Activated CD4-positive, alpha-beta T cell treated with anti-CD3 and anti-CD28 coated beads, Interleukin-2, amount 10 ng/mL, durations not matched to agents 24 days and 14 days (primary cell): Measurements from ENCODE around the gene USP7. TPM values are rescaled to one million over a fixed set of nuclear protein-coding genes. Genes with fewer than 3 reads are reported as not detected.

Source experiments
- DNase-seq: peaks from one replicate; pipeline ENCODE4 v3.0.0; 2022
- H3K27ac Mint-ChIP-seq: one replicate; pipeline ENCODE4 v1.8.0; 2022; ENCODE audit warnings: mild to moderate bottlenecking, mixed read lengths
- H3K27me3 Mint-ChIP-seq: one replicate; pipeline ENCODE4 v1.8.0; 2022; ENCODE audit warnings: mixed read lengths
- H3K36me3 Mint-ChIP-seq: one replicate; pipeline ENCODE4 v1.8.0; 2022; ENCODE audit warnings: low read depth, mild to moderate bottlenecking, mixed read lengths
- H3K4me1 Mint-ChIP-seq: one replicate; pipeline ENCODE4 v1.8.0; 2021; ENCODE audit warnings: mixed read lengths
- H3K4me3 Mint-ChIP-seq: one replicate; pipeline ENCODE4 v1.8.0; 2022; ENCODE audit warnings: mild to moderate bottlenecking, moderate library complexity, mixed read lengths
- H3K9me3 Mint-ChIP-seq: one replicate; pipeline ENCODE4 v1.8.0; 2021; ENCODE audit warnings: mixed read lengths
- intact Hi-C: fragments of 100-400 bp; cut with micrococcal nuclease; formaldehyde crosslinking; loops from one replicate; pipeline ENCODE4 v1.15.1; 2023
- total RNA-seq: library from RNA; stranded (reverse); gene quantifications from 2 replicates; pipeline ENCODE4 v1.2.3, GENCODE V29; 2022

Gene USP7
- total RNA-seq, 1 donor from 2014 or later, result 186 TPM

GRCh38 chr16:8964462-8964861, 756 bp upstream of the USP7 start:
- Mint-ChIP-seq H3K27me3 (peaks cover 5% of the 10 kb centered on the region), H3K4me3 (peak overlapping the region; percentile 67), H3K9me3 (no peaks in the 10 kb centered on the region), H3K4me1 (peaks cover 32% of the 10 kb centered on the region), H3K36me3 (peaks cover 9% of the 10 kb centered on the region), H3K27ac (peak overlapping the region; percentile 51)
- intact Hi-C loops, result loop anchor here (5.0 kb wide), 3 partner anchors 42 to 1778 kb away; partner anchors contain the start of genes ABAT and NUBP1
- no peak for DNase-seq

- peaks cover 5% of the 10 kb centered on the region for H3K27me3 Mint-ChIP-seq
Observed at GRCh38 chr16:8963010-8963820, 491 bp downstream of the USP7 start.

GRCh38 chr16:8962393-8963009, 1.2 kb downstream of the USP7 start:
- Mint-ChIP-seq H3K4me3 (peak overlapping the region; percentile 94), H3K4me1 (peaks cover 50% of the 10 kb centered on the region), H3K27me3 (peaks cover 5% of the 10 kb centered on the region), H3K36me3 (peaks cover 10% of the 10 kb centered on the region), H3K27ac (peak overlapping the region; percentile 93), H3K9me3 (no peaks in the 10 kb centered on the region)
- DNase-seq, result peak; percentile 85
- intact Hi-C loops, result loop anchor here (2.0 to 5.0 kb wide), 5 partner anchors 26 to 1780 kb away; partner anchors contain the start of genes ABAT, HAPSTR1 and NUBP1

More at GRCh38 chr16:8963010-8963820, 491 bp downstream of the USP7 start:
- DNase-seq, result peak; percentile 75
- Mint-ChIP-seq H3K4me1 (peaks cover 44% of the 10 kb centered on the region), H3K27ac (no peak overlapping the region), H3K36me3 (peaks cover 10% of the 10 kb centered on the region), H3K9me3 (no peaks in the 10 kb centered on the region), H3K4me3 (peak overlapping the region; percentile 42)
- intact Hi-C loops, result loop anchor here (2.0 to 5.0 kb wide), 5 partner anchors 26 to 1779 kb away; partner anchors contain the start of genes ABAT, HAPSTR1 and NUBP1

- H3K27me3 Mint-ChIP-seq, result peaks cover 2% of the 10 kb centered on the region
- DNase-seq, result peak; percentile 67
- peaks cover 10% of the 10 kb centered on the region for H3K36me3 Mint-ChIP-seq
- no peaks in the 10 kb centered on the region for H3K9me3 Mint-ChIP-seq
- peaks cover 54% of the 10 kb centered on the region for H3K4me1 Mint-ChIP-seq
- peak overlapping the region; percentile 94 for H3K4me3 Mint-ChIP-seq
- intact Hi-C loops, result loop anchor here (2.0 to 5.0 kb wide), 7 partner anchors 17 to 1780 kb away; partner anchors contain the start of genes ABAT, HAPSTR1, NUBP1 and PMM2
- H3K27ac Mint-ChIP-seq, result peak overlapping the region; percentile 93
Observed at GRCh38 chr16:8961811-8962390, 1.8 kb downstream of the USP7 start.

- DNase-seq, result no peak
- H3K27me3 Mint-ChIP-seq, result no peaks in the 10 kb centered on the region
- H3K36me3 Mint-ChIP-seq, result peaks cover 10% of the 10 kb centered on the region
- H3K27ac Mint-ChIP-seq, result peak overlapping the region; percentile 93
- peak overlapping the region; percentile 94 for H3K4me3 Mint-ChIP-seq
- intact Hi-C loops, result loop anchor here (2.0 to 5.0 kb wide), 5 partner anchors 16 to 1782 kb away; partner anchors contain the start of genes ABAT, NUBP1, PMM2 and TMEM186
- no peaks in the 10 kb centered on the region for H3K9me3 Mint-ChIP-seq
- peaks cover 64% of the 10 kb centered on the region for H3K4me1 Mint-ChIP-seq
Observed at GRCh38 chr16:8960788-8961109, 3.0 kb downstream of the USP7 start.

GRCh38 chr16:8959921-8960787, 3.6 kb downstream of the USP7 start:
- Mint-ChIP-seq H3K27me3 (no peaks in the 10 kb centered on the region), H3K9me3 (no peaks in the 10 kb centered on the region), H3K27ac (peak overlapping the region; percentile 87), H3K36me3 (peaks cover 10% of the 10 kb centered on the region), H3K4me1 (peaks cover 65% of the 10 kb centered on the region), H3K4me3 (peak overlapping the region; percentile 94)
- DNase-seq, result peak; percentile 82
- intact Hi-C loops, result loop anchor here (2.0 to 5.0 kb wide), 6 partner anchors 15 to 1782 kb away; partner anchors contain the start of genes ABAT, NUBP1, PMM2 and TMEM186

GRCh38 chr16:8958344-8959167, 5.2 kb downstream of the USP7 start:
- H3K27ac Mint-ChIP-seq, result peak overlapping the region; percentile 88
- peaks cover 10% of the 10 kb centered on the region for H3K36me3 Mint-ChIP-seq

GRCh38 chr16:8957509-8958157, 6.1 kb downstream of the USP7 start:
- peak overlapping the region; percentile 94 for H3K4me3 Mint-ChIP-seq
- DNase-seq, result no peak
- H3K9me3 Mint-ChIP-seq, result no peaks in the 10 kb centered on the region
- no peaks in the 10 kb centered on the region for H3K27me3 Mint-ChIP-seq
- peak overlapping the region; percentile 88 for H3K27ac Mint-ChIP-seq
- intact Hi-C loops, result loop anchor here (1.0 to 5.0 kb wide), 2 partner anchors 7 to 50 kb away; no protein-coding TSS in a partner anchor
- H3K4me1 Mint-ChIP-seq, result peaks cover 76% of the 10 kb centered on the region
- H3K36me3 Mint-ChIP-seq, result peaks cover 10% of the 10 kb centered on the region

More at GRCh38 chr16:8958344-8959167, 5.2 kb downstream of the USP7 start:
- H3K4me1 Mint-ChIP-seq, result peaks cover 70% of the 10 kb centered on the region
- H3K4me3 Mint-ChIP-seq, result peak overlapping the region; percentile 94
- intact Hi-C loops, result loop anchor here (1.0 to 5.0 kb wide), 2 partner anchors 8 to 51 kb away; no protein-coding TSS in a partner anchor
- peak; percentile 77 for DNase-seq
- H3K9me3 Mint-ChIP-seq, result no peaks in the 10 kb centered on the region
- no peaks in the 10 kb centered on the region for H3K27me3 Mint-ChIP-seq

- Mint-ChIP-seq H3K4me1 (peaks cover 77% of the 10 kb centered on the region), H3K9me3 (no peaks in the 10 kb centered on the region), H3K36me3 (peaks cover 5% of the 10 kb centered on the region), H3K27ac (peak overlapping the region; percentile 49), H3K27me3 (no peaks in the 10 kb centered on the region), H3K4me3 (peak overlapping the region; percentile 26)
- intact Hi-C loops, result loop anchor here (5.0 kb wide), 1 partner anchor 50 kb away; no protein-coding TSS in a partner anchor
- DNase-seq, result no peak
Observed at GRCh38 chr16:8957063-8957397, 6.7 kb downstream of the USP7 start.

GRCh38 chr16:8956265-8957062, 7.2 kb downstream of the USP7 start:
- DNase-seq, result no peak
- Mint-ChIP-seq H3K27me3 (no peaks in the 10 kb centered on the region), H3K4me1 (peaks cover 77% of the 10 kb centered on the region), H3K4me3 (peak overlapping the region; percentile 26), H3K27ac (peak overlapping the region; percentile 49), H3K9me3 (no peaks in the 10 kb centered on the region), H3K36me3 (peaks cover 1% of the 10 kb centered on the region)
- intact Hi-C loops, result loop anchor here (5.0 kb wide), 1 partner anchor 49 kb away; no protein-coding TSS in a partner anchor

GRCh38 chr16:8955828-8956227, 7.9 kb downstream of the USP7 start:
- Mint-ChIP-seq H3K36me3 (peaks cover 1% of the 10 kb centered on the region), H3K4me1 (peaks cover 76% of the 10 kb centered on the region), H3K27ac (no peak overlapping the region), H3K27me3 (no peaks in the 10 kb centered on the region), H3K9me3 (no peaks in the 10 kb centered on the region), H3K4me3 (no peak overlapping the region)
- DNase-seq, result no peak
- intact Hi-C loops, result loop anchor here (5.0 kb wide), 1 partner anchor 49 kb away; no protein-coding TSS in a partner anchor
